Mesenchymal stem cell (in vitro differentiated cells and primary cell): ENCODE measurements around the gene POLA1.
A peak's percentile ranks its signal among the peaks of the same experiment; 100 is the strongest.

Experiments
- DNase-seq: peaks from one replicate; pipeline ENCODE4 v3.0.0-alpha.2; 2013
- H2AFZ ChIP-seq: one replicate; pipeline ENCODE4 v1.6.1; 2013; ENCODE audit warnings: low read depth, mild to moderate bottlenecking, control low read depth, inconsistent platforms, low read length, moderate library complexity
- H2AK5ac ChIP-seq: 2 replicates; pipeline ENCODE4 v1.6.1; 2013; ENCODE audit warnings: low read length, moderate library complexity, mild to moderate bottlenecking, inconsistent platforms; ENCODE audit not compliant: severe bottlenecking
- H2BK120ac ChIP-seq: one replicate; pipeline ENCODE4 v1.6.1; 2013; ENCODE audit warnings: low read depth, mild to moderate bottlenecking, inconsistent platforms, low read length, moderate library complexity
- H2BK12ac ChIP-seq, 2 experiments: one replicate each; pipeline ENCODE4 v1.6.1; 2013; ENCODE audit warnings: inconsistent platforms in 2 of 2, low read length in 2 of 2, mild to moderate bottlenecking in 2 of 2, moderate library complexity in 2 of 2, control low read depth in 1 of 2
- H2BK15ac ChIP-seq: one replicate; pipeline ENCODE4 v1.6.1; 2013; ENCODE audit warnings: mild to moderate bottlenecking, low read depth, inconsistent platforms; ENCODE audit not compliant: poor library complexity, severe bottlenecking
- H2BK5ac ChIP-seq: 2 replicates; pipeline ENCODE4 v1.6.1; 2013; ENCODE audit warnings: low read depth, mild to moderate bottlenecking, low read length, control low read depth, inconsistent platforms; ENCODE audit not compliant: poor library complexity, severe bottlenecking
- H3K14ac ChIP-seq, 2 experiments: one replicate each; pipeline ENCODE4 v1.6.1; 2013; ENCODE audit warnings: inconsistent platforms in 2 of 2, low read length in 2 of 2, control low read depth in 1 of 2, mild to moderate bottlenecking in 1 of 2, moderate library complexity in 1 of 2
- H3K18ac ChIP-seq, 2 experiments: one replicate each; pipeline ENCODE4 v1.6.1; 2013; ENCODE audit warnings: inconsistent platforms in 2 of 2, low read length in 2 of 2, control low read depth in 1 of 2, low read depth in 1 of 2, mild to moderate bottlenecking in 1 of 2
- H3K23ac ChIP-seq, 2 experiments: one replicate each; pipeline ENCODE4 v1.6.1; 2013; ENCODE audit warnings: inconsistent platforms in 2 of 2, low read length in 2 of 2, mild to moderate bottlenecking in 2 of 2, moderate library complexity in 2 of 2, control low read depth in 1 of 2
- H3K27ac ChIP-seq: 2 replicates; pipeline ENCODE4 v1.5.1; 2013; ENCODE audit warnings: mild to moderate bottlenecking, moderate library complexity, low read length, control low read depth, inconsistent platforms; ENCODE audit not compliant: poor library complexity, severe bottlenecking
- H3K27me3 ChIP-seq, 2 experiments: 2 replicates each; pipeline versions ENCODE4 v1.6.1 to v1.7.0; 2013; ENCODE audit warnings: low read length in 2 of 2, mild to moderate bottlenecking in 2 of 2, moderate library complexity in 2 of 2, control low read depth in 1 of 2, inconsistent platforms in 1 of 2; ENCODE audit not compliant: control insufficient read depth in 1 of 2, insufficient read depth in 1 of 2
- H3K36me3 ChIP-seq, 2 experiments: 2 replicates each; pipeline versions ENCODE4 v1.6.1 to v1.7.0; 2013; ENCODE audit warnings: low read length in 2 of 2, control low read depth in 1 of 2, inconsistent platforms in 1 of 2, low read depth in 1 of 2, mild to moderate bottlenecking in 1 of 2; ENCODE audit not compliant: insufficient read depth in 2 of 2, control insufficient read depth in 1 of 2
- H3K4ac ChIP-seq, 2 experiments: one replicate each; pipeline ENCODE4 v1.6.1; 2013; ENCODE audit warnings: inconsistent platforms in 2 of 2, low read length in 2 of 2, mild to moderate bottlenecking in 2 of 2, moderate library complexity in 2 of 2, control low read depth in 1 of 2, low read depth in 1 of 2
- H3K4me1 ChIP-seq: 2 replicates; pipeline ENCODE4 v1.6.1; 2013; ENCODE audit warnings: low read depth, low read length, control low read depth; ENCODE audit not compliant: control insufficient read depth, insufficient read depth
- H3K4me2 ChIP-seq: 2 replicates; pipeline ENCODE4 v1.6.1; 2013; ENCODE audit warnings: low read length, mild to moderate bottlenecking, inconsistent platforms; ENCODE audit not compliant: poor library complexity, severe bottlenecking
- H3K4me3 ChIP-seq, 2 experiments: 2 replicates each; pipeline versions ENCODE4 v1.5.1 to v1.7.0; 2013; ENCODE audit warnings: low read length in 2 of 2, mild to moderate bottlenecking in 2 of 2, control low read depth in 1 of 2, low read depth in 1 of 2; ENCODE audit not compliant: insufficient read depth in 1 of 2
- H3K79me1 ChIP-seq: replicated peaks from 2 replicates; pipeline ENCODE4 v1.6.1; 2013; ENCODE audit warnings: mild to moderate bottlenecking, control low read depth, low read length, inconsistent platforms; ENCODE audit not compliant: poor library complexity, severe bottlenecking
- H3K9ac ChIP-seq: 2 replicates; pipeline ENCODE4 v1.7.0; 2013; ENCODE audit warnings: mild to moderate bottlenecking, low read length, moderate library complexity
- H3K9me3 ChIP-seq: 2 replicates; pipeline ENCODE4 v1.7.0; 2013; ENCODE audit warnings: mild to moderate bottlenecking, low read length; ENCODE audit not compliant: control insufficient read depth
- H4K8ac ChIP-seq: one replicate; pipeline ENCODE4 v1.6.1; 2013; ENCODE audit warnings: inconsistent platforms, mild to moderate bottlenecking, low read length, moderate library complexity
- H4K91ac ChIP-seq: one replicate; pipeline ENCODE4 v1.6.1; 2013; ENCODE audit warnings: mild to moderate bottlenecking, low read length, inconsistent platforms
- WGBS: methylation state at CpG from one replicate; pipeline ENCODE4 v1.1.7; 2013; ENCODE audit warnings: mixed read lengths; 5-methylcytosine and 5-hydroxymethylcytosine counted together

POLA1 gene

DNA sequence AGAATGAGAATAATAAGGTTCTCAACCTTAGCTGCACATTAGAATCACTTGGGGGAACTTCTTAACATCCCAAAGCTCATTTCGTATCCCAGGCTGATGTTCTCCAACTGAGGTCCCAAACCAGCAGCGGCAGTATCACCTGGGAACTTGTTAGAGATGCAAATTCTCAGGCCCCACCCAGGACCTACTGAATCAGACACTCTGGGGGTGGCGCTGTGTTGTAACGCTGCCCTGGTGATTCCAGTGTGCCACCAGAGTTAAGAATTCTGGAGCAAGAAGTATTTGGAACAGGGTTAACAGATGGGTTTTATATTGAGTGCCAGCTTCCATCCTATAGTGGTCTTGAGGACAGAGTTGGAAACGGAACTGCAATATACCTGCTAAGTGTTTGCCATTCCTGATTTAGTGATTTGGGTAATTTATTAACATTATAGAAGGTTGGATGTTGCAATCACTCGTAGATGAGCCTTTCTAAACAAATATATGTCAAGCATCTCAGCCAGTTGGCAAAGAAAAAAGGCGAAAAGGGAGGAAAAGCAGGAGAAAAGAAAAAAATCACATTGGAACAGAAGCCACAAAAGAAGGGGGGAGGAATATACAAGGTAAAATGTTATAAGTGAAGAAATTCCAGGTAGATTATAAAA is 181.0 kb downstream of the POLA1 start:
- Histone ChIP-seq H3K9me3 (no peaks in the 10 kb centered on the region), H2BK5ac (no peak overlapping the region), H3K4me2 (no peak overlapping the region), H2AK5ac (no peak overlapping the region), H2BK120ac (no peak overlapping the region), H2BK15ac (no peak overlapping the region), H3K9ac (no peak overlapping the region), H3K27me3 (no peaks in the 10 kb centered on the region), H3K36me3 (no peaks in the 10 kb centered on the region), H3K27ac (no peak overlapping the region), H3K4me3 (no peak overlapping the region), H3K4ac (no peak overlapping the region), H4K8ac (no peak overlapping the region), H3K14ac (no peak overlapping the region), H4K91ac (no peak overlapping the region), H3K23ac (no peak overlapping the region), H3K4me1 (no peaks in the 10 kb centered on the region), H3K79me1 (no peaks in the 10 kb centered on the region), H3K18ac (no peak overlapping the region), H2AFZ (no peak overlapping the region), H2BK12ac (no peak overlapping the region)
- WGBS = 70% methylated on average over 4 of the region's 7 CpGs
- no peak for DNase-seq

GRCh38 chrX:24876530-24877287 is 183.0 kb downstream of the POLA1 start:
- WGBS = 93% methylated on average over 5 of the region's 9 CpGs
- H2BK120ac ChIP-seq = no peak overlapping the region
- H3K14ac ChIP-seq = no peak overlapping the region

DNA sequence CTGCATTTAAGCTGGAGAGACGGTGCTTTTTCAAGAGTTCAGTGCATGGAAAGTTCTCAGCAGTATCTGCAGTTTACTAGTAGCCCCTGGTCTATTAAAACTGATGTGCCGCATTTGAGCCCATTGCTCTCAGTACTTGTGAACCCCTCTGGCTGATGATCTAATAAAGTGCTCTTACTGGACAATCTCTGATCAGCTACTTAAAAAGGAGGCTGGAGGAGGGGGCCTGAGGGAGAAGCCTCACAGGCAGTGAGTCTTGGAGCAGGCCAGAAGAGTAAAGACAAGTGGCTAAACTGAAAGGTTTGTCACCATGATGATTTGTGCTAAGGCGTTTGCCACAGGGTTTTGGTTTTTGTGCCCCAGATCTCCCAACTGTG is 183.6 kb downstream of the POLA1 start:
- no peak for DNase-seq
- Histone ChIP-seq H2AK5ac (no peak overlapping the region), H3K4me3 (no peak overlapping the region), H3K23ac (no peak overlapping the region), H2BK15ac (no peak overlapping the region), H3K4ac (no peak overlapping the region), H3K9ac (no peak overlapping the region), H2BK5ac (no peak overlapping the region), H3K4me2 (no peak overlapping the region), H4K91ac (no peak overlapping the region), H3K27me3 (no peaks in the 10 kb centered on the region), H3K14ac (no peak overlapping the region), H3K18ac (no peak overlapping the region), H2AFZ (no peak overlapping the region), H4K8ac (no peak overlapping the region), H3K4me1 (no peaks in the 10 kb centered on the region), H3K79me1 (no peaks in the 10 kb centered on the region), H3K27ac (no peak overlapping the region), H3K9me3 (no peaks in the 10 kb centered on the region), H2BK120ac (no peak overlapping the region), H2BK12ac (no peak overlapping the region), H3K36me3 (no peaks in the 10 kb centered on the region)
- no CpG with 5 or more reads among the region's 3 CpGs for WGBS

More at GRCh38 chrX:24876530-24877287, 183.0 kb downstream of the POLA1 start:
- H3K79me1 ChIP-seq = no peaks in the 10 kb centered on the region
- no peaks in the 10 kb centered on the region for H3K36me3 ChIP-seq
- no peak overlapping the region for H2AK5ac ChIP-seq
- H3K4me3 ChIP-seq = no peak overlapping the region
- no peak overlapping the region for H2BK12ac ChIP-seq
- H4K91ac ChIP-seq = no peak overlapping the region
- H3K18ac ChIP-seq = no peak overlapping the region
- DNase-seq = no peak
- H2BK15ac ChIP-seq = no peak overlapping the region
- H4K8ac ChIP-seq = no peak overlapping the region
- H3K27ac ChIP-seq = no peak overlapping the region
- H2BK5ac ChIP-seq = no peak overlapping the region
- no peaks in the 10 kb centered on the region for H3K27me3 ChIP-seq
- no peak overlapping the region for H3K23ac ChIP-seq
- no peaks in the 10 kb centered on the region for H3K4me1 ChIP-seq
- no peak overlapping the region for H3K4me2 ChIP-seq
- no peak overlapping the region for H3K9ac ChIP-seq
- no peak overlapping the region for H2AFZ ChIP-seq
- H3K4ac ChIP-seq = no peak overlapping the region
- no peaks in the 10 kb centered on the region for H3K9me3 ChIP-seq

GRCh38 chrX:24877854-24878650 is 184.3 kb downstream of the POLA1 start:
- H3K4ac ChIP-seq = no peak overlapping the region
- no CpG with 5 or more reads among the region's 4 CpGs for WGBS
- no peak overlapping the region for H3K4me3 ChIP-seq
- no peak overlapping the region for H4K8ac ChIP-seq
- no peaks in the 10 kb centered on the region for H3K79me1 ChIP-seq
- H2BK120ac ChIP-seq = no peak overlapping the region
- no peak overlapping the region for H3K27ac ChIP-seq
- no peak overlapping the region for H2BK5ac ChIP-seq
- H3K9me3 ChIP-seq = no peaks in the 10 kb centered on the region
- H2BK12ac ChIP-seq = no peak overlapping the region
- no peak overlapping the region for H2AK5ac ChIP-seq
- no peak overlapping the region for H3K14ac ChIP-seq
- H4K91ac ChIP-seq = no peak overlapping the region
- no peak overlapping the region for H3K18ac ChIP-seq
- no peak overlapping the region for H2BK15ac ChIP-seq
- no peaks in the 10 kb centered on the region for H3K27me3 ChIP-seq
- DNase-seq = peak; percentile 38
- no peaks in the 10 kb centered on the region for H3K36me3 ChIP-seq
- no peak overlapping the region for H3K23ac ChIP-seq
- H3K9ac ChIP-seq = no peak overlapping the region
- no peak overlapping the region for H3K4me2 ChIP-seq
- no peak overlapping the region for H2AFZ ChIP-seq
- H3K4me1 ChIP-seq = no peaks in the 10 kb centered on the region
